WTC11 (cell line): ENCODE data around the gene FUT8.

Source experiments
- CREB1 ChIP-seq: sonication (generic); formaldehyde crosslinking; IDR thresholded peaks from 2 replicates; pipeline ENCODE4 v1.8.0; 2023; ENCODE audit warnings: mild to moderate bottlenecking, missing genetic modification reagents
- CTCF ChIP-seq: fragments of 200-600 bp; IDR thresholded peaks from 2 replicates; pipeline ENCODE4 v1.8.0; 2022; ENCODE audit warnings: antibody characterized with exemption
- NFYB ChIP-seq: sonication (generic); formaldehyde crosslinking; conservative IDR thresholded peaks from 2 replicates; pipeline ENCODE4 v1.8.0; 2022; ENCODE audit warnings: low read depth, missing genetic modification reagents
- NR1H2 ChIP-seq: sonication (generic); formaldehyde crosslinking; IDR thresholded peaks from 2 replicates; pipeline ENCODE4 v1.9.0; 2021; ENCODE audit warnings: mild to moderate bottlenecking, moderate library complexity, missing genetic modification reagents
- TEAD4 ChIP-seq: sonication (generic); formaldehyde crosslinking; IDR thresholded peaks from 2 replicates; pipeline ENCODE4 v1.8.0; 2022; ENCODE audit warnings: mild to moderate bottlenecking, missing genetic modification reagents
- ZBTB21 ChIP-seq: sonication (generic); formaldehyde crosslinking; IDR thresholded peaks from 2 replicates; pipeline ENCODE4 v1.8.1; 2023; ENCODE audit warnings: mild to moderate bottlenecking, missing genetic modification reagents, borderline replicate concordance
- ZBTB43 ChIP-seq: sonication (generic); formaldehyde crosslinking; IDR thresholded peaks from 2 replicates; pipeline ENCODE4 v1.8.1; 2023; ENCODE audit warnings: mild to moderate bottlenecking, missing genetic modification reagents
- ZNF263 ChIP-seq: sonication (generic); formaldehyde crosslinking; IDR thresholded peaks from 2 replicates; pipeline ENCODE4 v1.8.1; 2022; ENCODE audit warnings: low read depth, mild to moderate bottlenecking, moderate library complexity, missing genetic modification reagents
- TF ChIP-seq, protein P1 (sequence below): sonication (generic); formaldehyde crosslinking; IDR thresholded peaks from 2 replicates; pipeline ENCODE4 v1.8.1; 2023; ENCODE audit warnings: mild to moderate bottlenecking, moderate library complexity, missing genetic modification reagents
- TF ChIP-seq, protein P2 (sequence below): sonication (generic); formaldehyde crosslinking; conservative IDR thresholded peaks from 2 replicates; pipeline ENCODE4 v1.8.1; 2022; ENCODE audit warnings: mild to moderate bottlenecking, missing genetic modification reagents
- TF ChIP-seq, protein P3 (sequence below): sonication (generic); formaldehyde crosslinking; IDR thresholded peaks from 2 replicates; pipeline ENCODE4 v1.8.1; 2022; ENCODE audit warnings: low read depth, missing genetic modification reagents, borderline replicate concordance

GRCh38 chr14:65410640-65411039, 1.9 kb upstream of the FUT8 start:
- no peak for TF ChIP-seq CTCF
- no peak for TF ChIP-seq NFYB
- TF ChIP-seq, protein P1, sequence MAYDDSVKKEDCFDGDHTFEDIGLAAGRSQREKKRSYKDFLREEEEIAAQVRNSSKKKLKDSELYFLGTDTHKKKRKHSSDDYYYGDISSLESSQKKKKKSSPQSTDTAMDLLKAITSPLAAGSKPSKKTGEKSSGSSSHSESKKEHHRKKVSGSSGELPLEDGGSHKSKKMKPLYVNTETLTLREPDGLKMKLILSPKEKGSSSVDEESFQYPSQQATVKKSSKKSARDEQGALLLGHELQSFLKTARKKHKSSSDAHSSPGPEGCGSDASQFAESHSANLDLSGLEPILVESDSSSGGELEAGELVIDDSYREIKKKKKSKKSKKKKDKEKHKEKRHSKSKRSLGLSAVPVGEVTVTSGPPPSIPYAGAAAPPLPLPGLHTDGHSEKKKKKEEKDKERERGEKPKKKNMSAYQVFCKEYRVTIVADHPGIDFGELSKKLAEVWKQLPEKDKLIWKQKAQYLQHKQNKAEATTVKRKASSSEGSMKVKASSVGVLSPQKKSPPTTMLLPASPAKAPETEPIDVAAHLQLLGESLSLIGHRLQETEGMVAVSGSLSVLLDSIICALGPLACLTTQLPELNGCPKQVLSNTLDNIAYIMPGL (CRISPR knock-in tag): no peak
- TF ChIP-seq ZBTB43 (CRISPR knock-in tag): no peak
- no peak for TF ChIP-seq ZNF263 (CRISPR knock-in tag)
- TF ChIP-seq CREB1 (CRISPR knock-in tag): no peak
- no peak for TF ChIP-seq ZBTB21
- TF ChIP-seq, protein P2, sequence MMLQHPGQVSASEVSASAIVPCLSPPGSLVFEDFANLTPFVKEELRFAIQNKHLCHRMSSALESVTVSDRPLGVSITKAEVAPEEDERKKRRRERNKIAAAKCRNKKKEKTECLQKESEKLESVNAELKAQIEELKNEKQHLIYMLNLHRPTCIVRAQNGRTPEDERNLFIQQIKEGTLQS (CRISPR knock-in tag): no peak
- no peak for TF ChIP-seq NR1H2 (CRISPR knock-in tag)
- no peak for TF ChIP-seq TEAD4
- TF ChIP-seq, protein P3, sequence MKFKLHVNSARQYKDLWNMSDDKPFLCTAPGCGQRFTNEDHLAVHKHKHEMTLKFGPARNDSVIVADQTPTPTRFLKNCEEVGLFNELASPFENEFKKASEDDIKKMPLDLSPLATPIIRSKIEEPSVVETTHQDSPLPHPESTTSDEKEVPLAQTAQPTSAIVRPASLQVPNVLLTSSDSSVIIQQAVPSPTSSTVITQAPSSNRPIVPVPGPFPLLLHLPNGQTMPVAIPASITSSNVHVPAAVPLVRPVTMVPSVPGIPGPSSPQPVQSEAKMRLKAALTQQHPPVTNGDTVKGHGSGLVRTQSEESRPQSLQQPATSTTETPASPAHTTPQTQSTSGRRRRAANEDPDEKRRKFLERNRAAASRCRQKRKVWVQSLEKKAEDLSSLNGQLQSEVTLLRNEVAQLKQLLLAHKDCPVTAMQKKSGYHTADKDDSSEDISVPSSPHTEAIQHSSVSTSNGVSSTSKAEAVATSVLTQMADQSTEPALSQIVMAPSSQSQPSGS (CRISPR knock-in tag): no peak
